ENCODE measurements around the gene CETP.

The CETP gene, protein sequence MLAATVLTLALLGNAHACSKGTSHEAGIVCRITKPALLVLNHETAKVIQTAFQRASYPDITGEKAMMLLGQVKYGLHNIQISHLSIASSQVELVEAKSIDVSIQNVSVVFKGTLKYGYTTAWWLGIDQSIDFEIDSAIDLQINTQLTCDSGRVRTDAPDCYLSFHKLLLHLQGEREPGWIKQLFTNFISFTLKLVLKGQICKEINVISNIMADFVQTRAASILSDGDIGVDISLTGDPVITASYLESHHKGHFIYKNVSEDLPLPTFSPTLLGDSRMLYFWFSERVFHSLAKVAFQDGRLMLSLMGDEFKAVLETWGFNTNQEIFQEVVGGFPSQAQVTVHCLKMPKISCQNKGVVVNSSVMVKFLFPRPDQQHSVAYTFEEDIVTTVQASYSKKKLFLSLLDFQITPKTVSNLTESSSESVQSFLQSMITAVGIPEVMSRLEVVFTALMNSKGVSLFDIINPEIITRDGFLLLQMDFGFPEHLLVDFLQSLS

DNA sequence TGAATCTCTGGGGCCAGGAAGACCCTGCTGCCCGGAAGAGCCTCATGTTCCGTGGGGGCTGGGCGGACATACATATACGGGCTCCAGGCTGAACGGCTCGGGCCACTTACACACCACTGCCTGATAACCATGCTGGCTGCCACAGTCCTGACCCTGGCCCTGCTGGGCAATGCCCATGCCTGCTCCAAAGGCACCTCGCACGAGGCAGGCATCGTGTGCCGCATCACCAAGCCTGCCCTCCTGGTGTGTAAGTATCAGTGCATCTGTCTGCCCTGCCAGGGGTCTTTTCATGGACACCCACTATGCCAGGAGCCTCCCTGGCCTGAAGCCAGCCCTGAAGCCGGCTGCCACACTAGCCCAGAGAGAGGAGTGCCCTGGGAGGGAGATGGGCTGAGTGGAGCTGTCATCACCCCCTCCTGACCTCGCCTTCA lies at the start of gene CETP:
Gene CETP, plus strand, starts transcription at position 100 of the 431 bp plus-strand sequence. Its CDS starts 30 bp downstream, at position 130.
- no peak for DNase-seq (ENCODE audit: low read depth)

DNA sequence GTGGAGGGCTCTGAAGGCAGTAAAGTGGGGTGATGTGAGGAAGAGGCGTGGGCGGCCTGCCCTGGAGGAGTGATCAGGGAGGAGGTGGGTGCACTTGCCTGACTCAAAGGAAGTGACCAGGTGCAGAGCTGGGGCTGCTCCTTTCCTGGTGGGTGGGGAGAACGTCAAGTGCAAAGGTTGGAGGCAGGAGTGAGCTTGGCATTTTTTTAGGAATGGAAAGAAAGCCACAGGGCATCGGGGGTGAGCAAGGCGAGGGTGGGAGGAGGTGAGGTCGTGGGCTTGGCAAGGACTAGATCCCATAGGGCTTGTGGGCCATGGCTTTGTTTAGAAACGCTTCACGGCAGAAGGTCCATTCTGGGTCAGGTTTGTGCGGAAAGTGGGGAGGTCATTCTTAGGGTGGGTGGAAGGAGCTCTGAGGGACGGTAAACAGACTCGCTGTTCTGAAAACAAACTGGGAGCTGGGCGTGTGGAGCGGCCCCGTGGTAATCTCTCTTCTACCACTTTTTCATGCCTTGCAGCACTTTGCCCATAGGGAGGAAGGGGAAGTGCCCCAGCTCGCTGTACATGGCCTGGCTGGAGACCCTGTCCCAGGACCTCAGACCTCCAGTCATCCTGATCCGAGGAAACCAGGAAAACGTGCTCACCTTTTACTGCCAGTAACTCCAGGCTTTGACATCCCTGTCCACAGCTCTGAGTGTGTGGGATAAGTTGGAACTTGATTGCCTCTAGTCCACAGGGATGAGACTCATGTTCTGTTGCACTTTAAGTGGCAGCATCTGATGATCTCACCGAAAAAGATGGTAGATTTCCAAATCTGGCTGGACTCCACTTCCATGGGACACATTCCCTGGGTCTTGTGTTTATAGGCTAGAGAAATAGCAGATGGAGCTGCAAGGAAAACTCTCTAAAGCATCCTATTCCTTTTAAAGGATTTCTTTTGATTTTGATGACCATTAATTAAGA lies 48.7 kb upstream of the CETP start:
- DNase-seq (ENCODE audit: low read depth): no peak

- DNase-seq (ENCODE audit: low read depth): no peak
Observed at GRCh38 chr16:56914896-56915295, 46.9 kb upstream of the CETP start.

DNA sequence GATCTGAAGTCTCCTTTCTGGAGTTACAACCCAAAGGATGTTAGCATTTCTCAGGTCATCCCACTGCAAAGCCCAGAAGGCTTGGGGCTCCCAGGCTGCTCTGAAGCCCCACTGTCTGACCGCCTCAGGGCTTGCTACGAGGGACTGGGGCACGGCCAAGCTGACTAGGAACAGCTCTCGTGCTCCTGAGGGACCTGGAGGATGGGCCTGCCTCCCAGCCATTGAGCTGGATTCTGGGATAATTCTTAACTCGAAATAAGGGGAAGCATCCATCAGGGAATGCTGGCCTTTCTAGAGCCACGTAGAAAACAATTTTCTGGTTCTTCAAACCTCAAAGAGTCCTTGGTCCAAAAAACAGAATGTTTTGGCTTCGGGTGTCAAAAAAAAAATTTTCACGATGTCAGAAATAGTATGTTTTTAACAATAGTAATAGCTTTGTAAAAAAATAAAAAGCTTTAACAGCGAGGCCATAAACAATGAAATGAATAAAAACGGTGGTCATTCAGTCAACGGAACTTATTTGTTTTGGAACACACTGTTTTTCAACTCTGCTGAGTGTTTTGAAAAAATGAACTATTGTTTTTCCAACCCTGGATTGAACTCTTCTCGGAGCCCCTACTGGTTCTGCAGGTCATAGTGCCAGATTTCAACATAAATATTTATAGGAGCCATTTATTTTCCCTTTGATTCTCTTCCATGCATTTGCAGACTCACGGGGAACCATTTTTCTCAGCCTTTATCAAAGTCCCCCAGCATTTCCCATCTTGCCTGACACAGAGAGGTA lies 46.2 kb upstream of the CETP start:
- no peak for DNase-seq (ENCODE audit: low read depth)

DNA sequence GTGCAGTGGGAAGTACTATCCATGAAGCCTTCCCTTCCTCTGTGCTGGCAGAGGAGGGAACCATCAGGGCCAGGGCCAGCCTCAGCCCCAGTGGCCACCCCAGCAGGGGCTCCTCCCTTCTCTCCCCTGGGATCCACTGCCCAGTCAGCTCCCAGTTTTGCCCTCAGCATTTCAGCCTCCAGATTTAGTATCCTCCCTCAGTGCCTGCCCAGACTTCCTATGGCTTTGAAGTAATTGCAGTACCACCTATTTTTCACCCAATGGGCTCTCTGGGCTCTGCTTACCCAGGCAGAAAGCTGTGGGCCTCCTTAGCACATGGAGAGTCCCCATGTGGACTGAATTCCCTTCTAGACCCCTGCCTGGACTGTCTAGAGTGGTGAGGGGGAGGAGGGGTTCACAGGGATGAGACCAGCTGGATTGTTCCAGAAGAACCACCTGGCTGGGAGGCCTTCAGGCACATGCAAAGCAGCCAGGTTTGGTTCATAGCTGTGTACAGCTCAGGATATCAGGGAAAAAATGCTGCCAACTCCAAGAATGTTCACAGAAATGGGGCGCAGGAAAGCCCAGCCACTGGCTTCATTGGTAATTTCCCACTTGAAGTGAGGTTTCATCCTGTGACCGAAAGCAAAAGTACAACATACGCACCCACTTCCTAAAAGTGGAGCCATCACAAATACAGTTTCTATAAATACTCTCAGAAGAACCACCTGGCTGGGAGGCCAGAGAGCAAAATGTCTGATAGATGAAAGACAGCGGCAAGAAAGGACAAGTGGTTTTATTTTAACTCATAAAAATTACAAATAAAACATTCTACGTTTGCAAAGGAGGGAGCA lies 45.0 kb upstream of the CETP start:
- no peak for DNase-seq (ENCODE audit: low read depth)

- no peak for DNase-seq (ENCODE audit: low read depth)
Observed at GRCh38 chr16:56918467-56919012, 43.2 kb upstream of the CETP start.

DNA sequence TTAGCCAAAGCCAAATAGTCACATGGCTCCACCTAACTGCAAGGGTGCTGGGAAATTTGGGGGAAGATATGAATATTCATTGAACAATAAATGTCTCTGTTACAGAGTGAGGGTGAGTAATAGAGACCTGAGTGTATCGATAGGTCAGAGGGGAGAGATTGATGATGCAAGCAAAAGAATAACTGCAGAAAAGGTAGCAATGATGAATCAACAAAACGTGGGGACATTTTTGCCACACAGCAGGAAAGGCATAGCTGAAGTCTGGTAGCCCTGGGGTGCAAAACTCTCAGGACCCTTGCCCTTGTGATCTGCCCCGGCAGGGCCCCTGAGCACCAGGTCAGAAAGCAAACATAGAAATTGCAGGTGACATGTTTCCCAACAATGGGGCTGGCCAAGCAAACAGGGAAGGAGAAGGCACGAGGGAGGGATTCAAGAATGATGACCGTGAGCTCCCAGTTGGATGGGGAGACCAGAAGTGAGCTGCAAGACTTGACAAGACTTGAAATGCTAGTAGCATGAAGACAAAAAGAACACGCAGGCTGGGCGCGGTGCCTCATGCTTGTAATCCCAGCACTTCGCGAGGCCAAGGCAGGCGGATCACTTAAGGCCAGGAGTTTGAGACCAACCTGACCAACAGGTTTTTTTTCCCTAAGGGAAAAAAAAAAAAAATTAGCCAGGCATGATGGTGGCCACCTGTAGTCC lies 42.5 kb upstream of the CETP start:
- no peak for DNase-seq (ENCODE audit: low read depth)

DNA sequence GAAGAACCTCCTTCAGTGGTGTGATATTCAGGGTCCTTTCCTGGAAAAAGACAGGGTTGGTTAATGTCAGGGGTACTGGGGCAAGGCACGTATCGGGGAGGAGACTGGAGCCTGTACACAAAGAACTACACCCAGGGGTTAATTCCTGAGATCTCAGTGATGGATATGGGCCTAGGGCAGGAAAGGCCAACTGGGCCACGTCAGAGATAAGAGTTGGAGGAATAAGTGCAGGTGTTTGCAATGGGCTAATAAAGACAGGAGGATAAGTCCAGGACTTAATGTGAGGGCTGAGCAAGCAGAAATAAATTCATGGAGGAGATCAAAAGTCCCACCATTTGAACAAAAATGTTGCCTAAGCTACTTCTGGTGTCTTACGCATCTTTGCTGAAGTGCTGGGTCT lies 40.2 kb upstream of the CETP start:
- no peak for DNase-seq (ENCODE audit: low read depth)

DNA sequence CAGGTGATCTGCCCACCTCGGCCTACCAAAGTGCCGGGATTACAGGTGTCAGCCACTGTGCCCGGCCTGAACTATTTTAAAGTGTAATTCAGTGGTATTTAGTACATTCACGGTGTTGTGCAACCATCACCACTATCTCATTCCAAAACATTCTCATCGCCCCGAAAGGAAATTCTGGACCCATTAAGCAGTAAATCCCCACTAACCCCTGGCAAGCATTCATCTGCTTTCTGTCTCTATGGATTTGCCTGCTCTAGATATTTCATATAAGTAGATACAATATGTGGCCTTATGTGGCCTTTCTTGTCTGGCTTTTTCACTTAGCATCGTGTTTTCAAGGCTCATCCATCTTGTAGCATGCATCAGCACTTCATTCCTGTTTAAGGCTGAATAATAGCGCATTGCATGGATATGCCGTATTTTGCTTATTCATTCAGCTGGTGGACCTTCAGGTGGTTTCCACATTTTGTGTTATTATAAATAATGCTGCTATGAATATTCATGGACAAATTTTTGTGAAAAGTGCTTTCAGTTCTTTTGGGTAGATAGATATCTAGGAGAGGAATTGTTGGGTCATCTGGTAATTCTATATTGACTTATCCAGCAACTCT lies 38.2 kb upstream of the CETP start:
- no peak for DNase-seq (ENCODE audit: low read depth)

DNA sequence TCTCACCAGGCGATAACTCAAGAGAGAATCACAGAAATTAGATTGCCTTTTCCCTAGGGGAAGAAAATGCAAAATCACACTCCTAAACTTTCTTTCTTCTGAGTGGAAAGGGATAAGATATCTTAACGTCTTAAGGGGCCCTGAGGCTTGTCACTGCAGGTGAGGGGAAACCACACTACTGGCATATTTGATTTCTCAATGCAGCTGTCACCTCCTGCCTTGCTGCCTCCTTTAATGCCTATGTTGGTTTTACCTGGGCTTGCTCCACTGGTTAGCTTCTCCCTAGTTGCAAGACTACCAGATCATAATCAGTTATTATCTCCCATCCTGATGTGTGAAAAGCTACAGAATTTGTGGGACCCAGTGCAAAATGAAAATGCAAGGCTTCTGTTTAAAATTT lies 34.3 kb upstream of the CETP start:
- DNase-seq (ENCODE audit: low read depth): no peak

- DNase-seq (ENCODE audit: low read depth): no peak
Observed at GRCh38 chr16:56929639-56930038, 32.1 kb upstream of the CETP start.

GRCh38 chr16:56930486-56931270 lies 31.1 kb upstream of the CETP start:
- no peak for DNase-seq (ENCODE audit: low read depth)

GRCh38 chr16:56931271-56931891 lies 30.4 kb upstream of the CETP start:
- DNase-seq (ENCODE audit: low read depth): no peak

GRCh38 chr16:56931892-56932720 lies 29.6 kb upstream of the CETP start, which contains the start of gene HERPUD1:
Gene HERPUD1, plus strand, starts transcription at chr16:56932142. Its CDS starts 103 bp downstream, at chr16:56932245.
- peak; percentile 99 for DNase-seq (ENCODE audit: low read depth)

GRCh38 chr16:56932721-56933619 lies 28.8 kb upstream of the CETP start:
- peak; percentile 33 for DNase-seq (ENCODE audit: low read depth)
